Thymus (tissue), 14 donors: ENCODE data around the gene INSM2. TPM values are rescaled to one million over a fixed set of nuclear protein-coding genes. Genes with fewer than 3 reads are reported as not detected.

Experiments
- DNase-seq, 9 donors: peaks; one replicate each; pipeline ENCODE4 v3.0.0-alpha.2; 2013; ENCODE audit warnings: low spot score in 9 of 9, low read depth in 6 of 9, missing footprints in 1 of 9
- H3K27ac ChIP-seq, 2 donors: one replicate each; pipeline ENCODE4 v1.5.1; 2013; ENCODE audit warnings: control low read depth in 1 of 2, low read depth in 1 of 2, low read length in 1 of 2, mild to moderate bottlenecking in 1 of 2, moderate library complexity in 1 of 2
- H3K27me3 ChIP-seq, 2 donors: one replicate each; pipeline ENCODE4 v1.5.1; 2013; ENCODE audit warnings: low read length in 1 of 2; ENCODE audit not compliant: control insufficient read depth in 2 of 2, insufficient read depth in 1 of 2
- H3K36me3 ChIP-seq, 2 donors: one replicate each; pipeline ENCODE4 v1.5.1; 2013; ENCODE audit warnings: low read length in 1 of 2, mild to moderate bottlenecking in 1 of 2, moderate library complexity in 1 of 2; ENCODE audit not compliant: control insufficient read depth in 2 of 2, insufficient read depth in 2 of 2
- H3K4me1 ChIP-seq, 2 donors: one replicate each; pipeline ENCODE4 v1.5.1; 2013; ENCODE audit warnings: low read length in 2 of 2; ENCODE audit not compliant: control insufficient read depth in 2 of 2, insufficient read depth in 2 of 2
- H3K4me3 ChIP-seq, 2 donors: one replicate each; pipeline ENCODE4 v1.5.1; 2013; ENCODE audit warnings: low read length in 2 of 2, control low read depth in 1 of 2, mild to moderate bottlenecking in 1 of 2
- H3K9me3 ChIP-seq, 2 donors: one replicate each; pipeline ENCODE4 v1.5.1; 2013; ENCODE audit warnings: low read length in 1 of 2, mild to moderate bottlenecking in 1 of 2; ENCODE audit not compliant: control insufficient read depth in 2 of 2, insufficient read depth in 1 of 2
- WGBS: extraction: QIAGEN DNeasy Blood & Tissue Kit; methylation state at CpG from one replicate; pipeline ENCODE4 v1.1.7; 2013; 5-methylcytosine and 5-hydroxymethylcytosine counted together
- long read RNA-seq, 10 donors: transcript quantifications; one replicate each; lab custom pipeline, GENCODE V29; 2026
- polyA plus RNA-seq: library from polyadenylated mRNA; stranded (reverse); fragments of 200-250 nt; gene quantifications from one replicate; pipeline ENCODE4 v1.2.3, GENCODE V29; 2013
- total RNA-seq: library from RNA; stranded (reverse); fragments of 120-200 nt; gene quantifications from one replicate; pipeline ENCODE4 v1.2.4, GENCODE V29; 2013
- donor health status: healthy.

Gene INSM2, protein sequence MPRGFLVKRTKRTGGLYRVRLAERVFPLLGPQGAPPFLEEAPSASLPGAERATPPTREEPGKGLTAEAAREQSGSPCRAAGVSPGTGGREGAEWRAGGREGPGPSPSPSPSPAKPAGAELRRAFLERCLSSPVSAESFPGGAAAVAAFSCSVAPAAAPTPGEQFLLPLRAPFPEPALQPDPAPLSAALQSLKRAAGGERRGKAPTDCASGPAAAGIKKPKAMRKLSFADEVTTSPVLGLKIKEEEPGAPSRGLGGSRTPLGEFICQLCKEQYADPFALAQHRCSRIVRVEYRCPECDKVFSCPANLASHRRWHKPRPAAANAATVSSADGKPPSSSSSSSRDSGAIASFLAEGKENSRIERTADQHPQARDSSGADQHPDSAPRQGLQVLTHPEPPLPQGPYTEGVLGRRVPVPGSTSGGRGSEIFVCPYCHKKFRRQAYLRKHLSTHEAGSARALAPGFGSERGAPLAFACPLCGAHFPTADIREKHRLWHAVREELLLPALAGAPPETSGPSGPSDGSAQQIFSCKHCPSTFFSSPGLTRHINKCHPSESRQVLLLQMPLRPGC
- 0.05 TPM for total RNA-seq
- 0.21 TPM for polyA plus RNA-seq
- long read RNA-seq, donor 1, result 0 reads
- long read RNA-seq, donor 2, result 0 reads
- long read RNA-seq, donor 3, result 0 reads
- long read RNA-seq, donor 4, partial matches to known transcripts, result 0 of 1 reads
- long read RNA-seq, donor 4, other reads (novel, unspliced or antisense), result 0 of 1 reads
- long read RNA-seq, donor 5, result 0 reads
- long read RNA-seq, donor 6, result 0 reads
- long read RNA-seq, donor 7, result 0 reads
- long read RNA-seq, donor 8, result 0 reads
- long read RNA-seq, donor 9, result 0 reads
- long read RNA-seq, donor 10, result 0 reads

DNA sequence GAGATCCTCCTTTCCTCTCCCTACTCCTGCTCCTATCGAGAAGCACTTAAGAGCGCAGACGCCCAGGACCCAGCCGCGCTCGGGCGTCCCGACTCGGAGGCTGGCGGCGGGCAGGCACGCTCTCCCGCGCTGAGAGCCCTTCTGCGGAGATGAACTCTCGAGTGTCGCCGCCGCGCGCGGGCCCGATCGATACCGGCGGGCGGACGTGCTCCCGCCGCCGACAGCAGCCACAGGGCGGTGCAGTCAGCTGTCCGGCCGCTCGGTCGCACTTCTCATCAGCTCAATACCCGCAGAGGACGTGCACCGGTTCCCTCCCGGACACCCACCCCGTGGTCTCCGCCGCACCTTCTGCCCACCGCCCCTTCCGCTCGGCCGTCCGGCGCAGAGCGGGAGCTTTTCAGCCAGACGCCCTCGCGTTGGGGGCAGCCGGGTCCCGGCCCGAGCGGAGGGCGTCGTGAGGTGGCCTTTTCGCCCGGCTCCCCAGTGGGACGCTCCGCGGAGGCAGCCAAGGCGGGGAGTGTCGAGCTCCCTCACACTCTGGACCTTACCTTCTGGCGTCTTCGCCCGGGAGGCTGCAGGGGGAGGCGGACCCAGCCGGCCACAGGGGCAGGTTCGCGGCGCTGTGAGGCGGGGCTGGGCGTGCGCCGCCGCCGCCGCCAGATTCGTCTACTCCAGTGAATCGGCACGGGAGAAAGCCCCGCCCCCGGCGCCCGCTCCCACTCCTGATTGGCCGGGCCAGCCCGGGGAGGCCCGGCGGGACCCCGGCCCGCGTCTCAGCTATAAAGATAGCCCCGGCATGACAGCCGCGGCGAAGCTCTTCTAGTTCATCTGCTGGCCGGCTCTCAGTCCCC is at the start of gene INSM2:
Gene INSM2, plus strand, starts transcription at position 808 of the 851 bp plus-strand sequence. CDS start 89 bp downstream, outside the sequence.
- no peak within 1 kb of the TSS for H3K27ac ChIP-seq
- H3K9me3 ChIP-seq, result peaks cover 0 to 9% of the 10 kb centered on the region in 2 donors
- peaks cover 49 to 76% of the 10 kb centered on the region in 2 donors for H3K27me3 ChIP-seq
- H3K4me3 ChIP-seq, result peak within 1 kb of the TSS; percentile 46 to 67
- no peaks in the 10 kb centered on the region for H3K36me3 ChIP-seq
- peaks cover 12 to 17% of the 10 kb centered on the region in 2 donors for H3K4me1 ChIP-seq
- WGBS, result under 1% methylated on average over 100 of the region's 100 CpGs
- peak in 8 of 9 donors; percentile 18 to 81 (median 60) for DNase-seq

DNA sequence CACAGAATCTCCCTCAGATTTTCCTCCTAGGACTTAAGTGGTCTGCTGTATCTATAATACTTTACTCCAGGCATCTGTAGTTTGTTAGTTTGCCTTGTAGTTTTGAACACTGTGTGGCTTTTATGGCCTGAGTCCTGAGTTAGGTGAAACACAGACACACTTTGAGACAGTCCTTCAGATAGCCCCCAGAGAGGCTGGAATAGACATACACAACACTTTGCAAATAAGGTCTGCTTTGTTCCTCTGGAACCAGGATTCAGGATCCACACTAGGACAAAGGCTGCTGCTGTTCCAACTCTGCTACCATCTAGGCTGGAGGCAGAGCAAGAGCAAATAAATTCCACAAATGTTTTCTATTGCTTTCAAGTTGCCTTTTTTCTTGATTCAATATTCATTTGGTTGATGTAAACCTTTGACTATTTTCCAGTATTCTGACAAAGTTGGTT is 41.4 kb upstream of the INSM2 start:
- peaks cover 0 to 8% of the 10 kb centered on the region in 2 donors for H3K9me3 ChIP-seq
- H3K36me3 ChIP-seq, result no peaks in the 10 kb centered on the region
- no peaks in the 10 kb centered on the region for H3K4me1 ChIP-seq
- no peak overlapping the region for H3K4me3 ChIP-seq
- no peak for DNase-seq
- H3K27ac ChIP-seq, result no peak overlapping the region
- no peaks in the 10 kb centered on the region for H3K27me3 ChIP-seq

DNA sequence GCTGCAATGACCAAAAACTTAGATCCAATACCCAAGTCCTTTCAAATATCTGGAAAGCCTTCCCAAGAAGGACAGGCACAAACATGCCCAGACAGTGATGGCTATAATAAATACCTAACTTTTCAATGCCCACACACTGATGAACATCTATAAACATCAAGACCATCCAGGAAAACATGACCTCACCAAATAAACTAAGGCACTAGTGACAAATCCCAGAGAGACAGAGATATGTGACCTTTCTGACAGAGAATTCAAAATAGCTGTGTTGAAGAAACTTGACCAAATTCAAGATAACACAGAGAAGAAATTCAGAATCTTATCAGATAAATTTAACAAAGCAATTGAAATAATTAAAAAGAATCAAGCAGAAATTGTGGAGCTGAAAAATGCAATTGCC is 38.7 kb upstream of the INSM2 start:
- no peaks in the 10 kb centered on the region for H3K36me3 ChIP-seq
- H3K4me3 ChIP-seq, result no peak overlapping the region
- peaks cover 0 to 4% of the 10 kb centered on the region in 2 donors for H3K9me3 ChIP-seq
- no peaks in the 10 kb centered on the region for H3K27me3 ChIP-seq
- DNase-seq, result no peak
- no peaks in the 10 kb centered on the region for H3K4me1 ChIP-seq
- H3K27ac ChIP-seq, result no peak overlapping the region

DNA sequence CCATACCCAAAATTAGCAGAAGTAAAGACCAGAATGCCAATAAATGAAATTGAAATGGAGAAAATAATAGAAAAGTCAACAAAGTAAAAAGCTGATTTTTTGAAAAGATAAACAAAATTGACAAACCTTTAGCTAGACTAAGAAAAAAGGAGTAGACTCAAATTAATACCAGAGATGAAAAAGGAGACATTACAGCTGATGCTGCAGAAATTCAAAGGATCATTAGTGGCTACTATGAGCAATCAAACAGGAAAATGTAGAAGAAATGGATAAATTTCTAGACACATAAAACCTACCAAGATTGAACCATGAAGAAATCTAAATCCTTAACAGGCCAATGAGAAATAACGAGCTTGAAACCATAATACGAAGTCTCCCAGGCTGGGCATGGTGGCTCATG is 34.8 kb upstream of the INSM2 start:
- Histone ChIP-seq H3K27ac (no peak overlapping the region), H3K36me3 (no peaks in the 10 kb centered on the region), H3K9me3 (no peaks in the 10 kb centered on the region), H3K4me3 (no peak overlapping the region), H3K27me3 (no peaks in the 10 kb centered on the region), H3K4me1 (no peaks in the 10 kb centered on the region)
- WGBS, result 97% methylated on average over 2 of the region's 2 CpGs
- no peak for DNase-seq

DNA sequence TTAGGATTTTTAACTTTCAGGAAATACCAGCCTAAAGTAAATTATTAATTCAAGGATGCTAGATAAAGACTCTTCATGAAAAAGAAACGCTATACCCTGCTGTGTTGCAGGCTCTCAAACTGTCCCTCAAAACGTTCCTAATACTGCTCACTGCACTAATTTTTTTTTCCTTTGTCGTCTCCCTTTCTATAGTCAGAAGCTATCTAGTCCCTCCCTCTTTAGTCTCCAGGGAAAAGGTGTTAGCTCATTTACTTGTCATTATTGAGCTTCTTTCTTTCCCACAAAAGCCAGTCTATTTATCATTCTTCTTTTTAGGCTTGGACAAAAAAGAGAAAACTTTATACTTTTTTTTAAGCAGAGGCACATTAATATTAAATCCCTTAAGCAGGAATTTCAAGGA is 30.3 kb upstream of the INSM2 start:
- WGBS, result 73% methylated on average over 3 of the region's 3 CpGs
- no peaks in the 10 kb centered on the region for H3K36me3 ChIP-seq
- no peak overlapping the region for H3K27ac ChIP-seq
- H3K4me3 ChIP-seq, result no peak overlapping the region
- DNase-seq, result no peak
- H3K4me1 ChIP-seq, result no peaks in the 10 kb centered on the region
- H3K9me3 ChIP-seq, result no peaks in the 10 kb centered on the region
- no peaks in the 10 kb centered on the region for H3K27me3 ChIP-seq

DNA sequence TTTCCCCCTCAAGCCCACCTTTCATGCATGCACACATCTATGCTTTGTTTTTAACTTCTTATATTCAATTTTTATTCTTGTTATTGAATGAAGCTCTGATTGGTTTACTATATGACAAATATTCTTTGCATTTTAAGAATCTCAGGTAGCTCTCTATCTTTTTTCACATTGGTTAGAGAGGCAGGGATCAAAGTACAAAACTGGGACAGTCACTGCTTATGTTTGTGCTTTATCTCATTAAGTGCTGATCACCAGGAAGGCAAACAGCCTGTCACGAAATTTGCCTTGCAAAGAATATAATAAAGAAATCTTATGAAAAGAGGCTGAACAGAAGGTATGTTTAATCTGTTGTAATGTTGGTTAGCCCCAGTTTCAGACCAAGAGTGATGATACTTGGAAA is 29.7 kb upstream of the INSM2 start:
- Histone ChIP-seq H3K36me3 (no peaks in the 10 kb centered on the region), H3K4me3 (no peak overlapping the region), H3K4me1 (no peaks in the 10 kb centered on the region), H3K27ac (no peak overlapping the region), H3K27me3 (no peaks in the 10 kb centered on the region), H3K9me3 (no peaks in the 10 kb centered on the region)
- no peak for DNase-seq
- 97% methylated on average over 1 of the region's 1 CpG for WGBS

DNA sequence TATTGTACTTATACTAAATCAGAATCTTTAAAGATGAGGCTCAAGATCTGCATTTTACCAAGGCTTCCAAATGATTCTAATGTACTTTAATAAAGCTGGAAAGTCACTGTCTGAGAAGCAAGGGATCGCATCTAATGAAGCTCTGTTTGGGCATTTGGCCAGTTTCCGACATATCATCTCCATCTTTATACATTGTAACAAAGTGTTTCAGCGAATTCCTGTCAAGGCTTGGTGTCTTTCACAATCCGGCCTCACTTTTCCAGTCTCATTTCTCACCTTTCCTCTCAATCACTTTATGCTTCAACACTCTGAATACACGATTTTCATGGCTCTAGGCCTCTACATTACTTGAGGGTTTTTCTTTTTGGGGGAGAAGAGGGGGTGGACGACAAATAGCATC is 27.5 kb upstream of the INSM2 start:
- no peak overlapping the region for H3K27ac ChIP-seq
- no peaks in the 10 kb centered on the region for H3K9me3 ChIP-seq
- no peak for DNase-seq
- 85% methylated on average over 6 of the region's 6 CpGs for WGBS
- no peaks in the 10 kb centered on the region for H3K36me3 ChIP-seq
- no peaks in the 10 kb centered on the region for H3K4me1 ChIP-seq
- H3K4me3 ChIP-seq, result no peak overlapping the region
- H3K27me3 ChIP-seq, result no peaks in the 10 kb centered on the region

DNA sequence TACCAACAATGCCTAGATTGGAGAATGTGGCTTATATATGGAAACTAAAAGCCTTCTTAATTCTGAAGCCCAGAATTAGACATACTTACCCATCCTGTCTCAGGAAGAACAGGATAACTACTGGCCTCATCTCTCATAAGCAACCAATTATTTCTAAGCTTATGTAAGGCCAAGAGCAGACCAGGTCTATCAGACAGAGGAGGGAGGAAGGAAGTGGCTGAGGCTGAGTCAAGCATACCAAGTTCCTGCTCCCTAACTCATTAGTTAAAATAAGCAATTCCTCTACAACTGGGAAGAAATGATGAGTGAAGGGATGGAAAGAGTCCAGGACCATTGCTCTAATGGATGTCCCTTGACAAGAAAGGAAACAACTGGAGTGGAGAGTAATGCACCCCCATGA is 27.0 kb upstream of the INSM2 start:
- Histone ChIP-seq H3K9me3 (no peaks in the 10 kb centered on the region), H3K27me3 (no peaks in the 10 kb centered on the region), H3K4me1 (no peaks in the 10 kb centered on the region), H3K4me3 (no peak overlapping the region), H3K36me3 (no peaks in the 10 kb centered on the region), H3K27ac (no peak overlapping the region)
- no peak for DNase-seq
